ENCODE data around the gene CRADD. TPM values are rescaled to one million over a fixed set of nuclear protein-coding genes. Genes with fewer than 3 reads are reported as not detected.

CRADD gene
- total RNA-seq, 3 donors from 2014 or later = 24.0 to 49.8 (median 44.2) TPM

GRCh38 chr12:93723568-93723930 lies 46.4 kb downstream of the CRADD start:
- no peak for DNase-seq (ENCODE audit: low spot score in 2 of 2)
- intact Hi-C loops (cut with DNase I; ENCODE audit: low total_unique reads) = no loop called here
- Histone ChIP-seq H3K36me3 (no peaks in the 10 kb centered on the region), H3K4me3 (no peak overlapping the region), H3K27ac (no peak overlapping the region), H3K9me3 (peaks cover 0 to 17% of the 10 kb centered on the region in 2 donors), H3K4me1 (no peaks in the 10 kb centered on the region), H3K27me3 (no peaks in the 10 kb centered on the region)
- TF ChIP-seq CTCF (IDR thresholded peaks at IDR 0.05) (no peak), POLR2AphosphoS5 (IDR thresholded peaks at IDR 0.05) (no peak), POLR2A (IDR thresholded peaks at IDR 0.05) (no peak)

GRCh38 chr12:93725531-93725930 lies 48.4 kb downstream of the CRADD start:
- H3K4me1 ChIP-seq = no peaks in the 10 kb centered on the region
- no peaks in the 10 kb centered on the region for H3K27me3 ChIP-seq
- intact Hi-C loops (cut with DNase I; ENCODE audit: low total_unique reads) = no loop called here
- H3K4me3 ChIP-seq = no peak overlapping the region
- H3K36me3 ChIP-seq = no peaks in the 10 kb centered on the region
- H3K27ac ChIP-seq = no peak overlapping the region
- TF ChIP-seq CTCF (IDR thresholded peaks at IDR 0.05) (no peak), POLR2A (IDR thresholded peaks at IDR 0.05) (no peak), POLR2AphosphoS5 (IDR thresholded peaks at IDR 0.05) (no peak)
- DNase-seq (ENCODE audit: low spot score in 2 of 2) = no peak
- H3K9me3 ChIP-seq = peaks cover 0 to 11% of the 10 kb centered on the region in 2 donors

- intact Hi-C loops (cut with DNase I; ENCODE audit: low total_unique reads) = no loop called here
- peaks cover 0 to 10% of the 10 kb centered on the region in 2 donors for H3K9me3 ChIP-seq
- no peak for DNase-seq (ENCODE audit: low spot score in 2 of 2)
- no peaks in the 10 kb centered on the region for H3K36me3 ChIP-seq
- no peaks in the 10 kb centered on the region for H3K27me3 ChIP-seq
- H3K4me1 ChIP-seq = no peaks in the 10 kb centered on the region
- H3K4me3 ChIP-seq = no peak overlapping the region
- H3K27ac ChIP-seq = no peak overlapping the region
- no peak for TF ChIP-seq POLR2AphosphoS5 (IDR thresholded peaks at IDR 0.05)
- no peak for TF ChIP-seq CTCF (IDR thresholded peaks at IDR 0.05)
- no peak for TF ChIP-seq POLR2A (IDR thresholded peaks at IDR 0.05)
Measured at GRCh38 chr12:93727195-93727811, 50.1 kb downstream of the CRADD start.

- Histone ChIP-seq H3K4me1 (no peaks in the 10 kb centered on the region), H3K36me3 (no peaks in the 10 kb centered on the region), H3K27me3 (no peaks in the 10 kb centered on the region), H3K9me3 (peaks cover 0 to 4% of the 10 kb centered on the region in 2 donors), H3K4me3 (no peak overlapping the region), H3K27ac (no peak overlapping the region)
- no peak for DNase-seq (ENCODE audit: low spot score in 2 of 2)
- TF ChIP-seq CTCF (IDR thresholded peaks at IDR 0.05) (no peak), POLR2AphosphoS5 (IDR thresholded peaks at IDR 0.05) (no peak), POLR2A (IDR thresholded peaks at IDR 0.05) (no peak)
- intact Hi-C loops (cut with DNase I; ENCODE audit: low total_unique reads) = no loop called here
Measured at GRCh38 chr12:93727911-93728310, 50.7 kb downstream of the CRADD start.

- no peaks in the 10 kb centered on the region for H3K9me3 ChIP-seq
- H3K4me1 ChIP-seq = no peaks in the 10 kb centered on the region
- no peak overlapping the region for H3K27ac ChIP-seq
- no peak overlapping the region for H3K4me3 ChIP-seq
- TF ChIP-seq POLR2AphosphoS5 (IDR thresholded peaks at IDR 0.05) = no peak
- TF ChIP-seq CTCF (IDR thresholded peaks at IDR 0.05) = no peak
- no peak for TF ChIP-seq POLR2A (IDR thresholded peaks at IDR 0.05)
- no peaks in the 10 kb centered on the region for H3K27me3 ChIP-seq
- intact Hi-C loops (cut with DNase I; ENCODE audit: low total_unique reads) = no loop called here
- DNase-seq (ENCODE audit: low spot score in 2 of 2) = no peak
- no peaks in the 10 kb centered on the region for H3K36me3 ChIP-seq
Measured at GRCh38 chr12:93729934-93730333, 52.8 kb downstream of the CRADD start.
